Stimulated activated CD8-positive, alpha-beta memory T cell treated with anti-CD3 and anti-CD28 coated beads, Interleukin-4, amount 100 ng/mL, for 4 hours (primary cell): Measurements from ENCODE around the gene CLDN8.

Source experiments
- DNase-seq, 2 donors: peaks; one replicate each; pipeline ENCODE4 v3.0.0-alpha.2; 2020; ENCODE audit warnings: low read depth in 2 of 2, low spot score in 1 of 2

Gene CLDN8

GRCh38 chr21:30216041-30216723, at the start of gene CLDN8:
Gene CLDN8, minus strand, starts transcription at chr21:30216097. Its CDS starts 172 bp downstream, at chr21:30215925.
- no peak for DNase-seq

- DNase-seq: no peak
Observed at GRCh38 chr21:30257773-30258172, 41.9 kb upstream of the CLDN8 start.

- DNase-seq: no peak
Observed at GRCh38 chr21:30256100-30256499, 40.2 kb upstream of the CLDN8 start.

- no peak for DNase-seq
Observed at GRCh38 chr21:30255679-30256078, 39.8 kb upstream of the CLDN8 start.

- no peak for DNase-seq
Observed at GRCh38 chr21:30251781-30252180, 35.9 kb upstream of the CLDN8 start.

- no peak for DNase-seq
Observed at GRCh38 chr21:30249936-30250335, 34.0 kb upstream of the CLDN8 start.

- DNase-seq: no peak
Observed at GRCh38 chr21:30248844-30249243, 32.9 kb upstream of the CLDN8 start.

GRCh38 chr21:30245061-30245460, 29.2 kb upstream of the CLDN8 start:
- no peak for DNase-seq

GRCh38 chr21:30243691-30244090, 27.8 kb upstream of the CLDN8 start:
- no peak for DNase-seq

GRCh38 chr21:30240661-30241060, 24.8 kb upstream of the CLDN8 start:
- no peak for DNase-seq

GRCh38 chr21:30238168-30238567, 22.3 kb upstream of the CLDN8 start:
- DNase-seq: no peak

- DNase-seq: no peak
Observed at GRCh38 chr21:30234643-30235042, 18.7 kb upstream of the CLDN8 start.

- DNase-seq: no peak
Observed at GRCh38 chr21:30234050-30234449, 18.2 kb upstream of the CLDN8 start.

- no peak for DNase-seq
Observed at GRCh38 chr21:30233228-30234020, 17.5 kb upstream of the CLDN8 start.

- DNase-seq: no peak
Observed at GRCh38 chr21:30232011-30232410, 16.1 kb upstream of the CLDN8 start.

- DNase-seq: no peak
Observed at GRCh38 chr21:30227633-30228404, 11.9 kb upstream of the CLDN8 start.

- no peak for DNase-seq
Observed at GRCh38 chr21:30227128-30227527, 11.2 kb upstream of the CLDN8 start.

- DNase-seq: no peak
Observed at GRCh38 chr21:30223596-30223995, 7.7 kb upstream of the CLDN8 start.

GRCh38 chr21:30222724-30223123, 6.8 kb upstream of the CLDN8 start:
- DNase-seq: no peak

GRCh38 chr21:30211071-30211470, 4.8 kb downstream of the CLDN8 start:
- no peak for DNase-seq

GRCh38 chr21:30209601-30210000, 6.3 kb downstream of the CLDN8 start:
- DNase-seq: no peak

GRCh38 chr21:30207252-30207579, 8.7 kb downstream of the CLDN8 start:
- DNase-seq: no peak
